SK-N-SH (cell line): ENCODE results near the gene BUD31. TPM values are rescaled to one million over a fixed set of nuclear protein-coding genes. Genes with fewer than 3 reads are reported as not detected.

Experiments used
- CTCF ChIA-PET: fragments of 300-600, 350-600 bp; formaldehyde crosslinking; extraction: SDS; loops from one replicate; lab custom pipeline; 2021; lab: Yijun Ruan, JAX
- POLR2A ChIA-PET: fragments of 350-600 bp; sonication (Branson Sonifier 250); formaldehyde crosslinking; extraction: SDS; loops from one replicate; lab custom pipeline; 2020; ENCODE audit warnings: antibody characterized with exemption, inconsistent platforms; lab: Yijun Ruan, JAX
- DNase-seq: peaks from one replicate; pipeline ENCODE4 v3.0.0; 2012
- H2AFZ ChIP-seq: fragments of 200-600 bp; sonication (generic); 2 replicates; pipeline ENCODE4 v1.8.1; 2016; ENCODE audit warnings: antibody characterized with exemption, mild to moderate bottlenecking, low read depth
- H3F3A ChIP-seq: fragments of 200-600 bp; sonication (generic); replicated peaks from 2 replicates; pipeline ENCODE3; 2016; ENCODE audit warnings: antibody characterized with exemption, mild to moderate bottlenecking; ENCODE audit not compliant: insufficient read depth
- H3K27ac ChIP-seq, 2 experiments: fragments of 200-500 bp in 1 of 2; fragments of 200-600 bp in 1 of 2; sonication (Bioruptor generic) in 1 of 2; sonication (generic), shearing (Covaris generic) in 1 of 2; 2 replicates each; pipeline versions ENCODE4 v1.5.1 to v1.6.1; 2014 to 2016; ENCODE audit warnings: low read depth in 2 of 2, inconsistent platforms in 1 of 2, low read length in 1 of 2, mild to moderate bottlenecking in 1 of 2, mixed read lengths in 1 of 2
- H3K27me3 ChIP-seq: fragments of 200-600 bp; sonication (generic), shearing (Covaris generic); 2 replicates; pipeline ENCODE4 v1.6.1; 2016; ENCODE audit warnings: mixed run types; ENCODE audit not compliant: insufficient read depth
- H3K36me3 ChIP-seq, 2 experiments: fragments of 200-500 bp in 1 of 2; fragments of 200-600 bp in 1 of 2; sonication (Bioruptor generic) in 1 of 2; sonication (generic) in 1 of 2; replicated peaks in 1 of 2; 2 replicates each; pipeline versions ENCODE3 to v1.5.1; 2014 to 2016; ENCODE audit warnings: low read length in 1 of 2, mild to moderate bottlenecking in 1 of 2; ENCODE audit not compliant: insufficient read depth in 2 of 2, control insufficient read depth in 1 of 2
- H3K4me1 ChIP-seq, 2 experiments: fragments of 200-500 bp in 1 of 2; fragments of 200-600 bp in 1 of 2; sonication (Bioruptor generic) in 1 of 2; sonication (generic), shearing (Covaris generic) in 1 of 2; 2 replicates each; pipeline versions ENCODE4 v1.5.1 to v1.6.1; 2014 to 2016; ENCODE audit warnings: low read depth in 1 of 2, low read length in 1 of 2, mixed run types in 1 of 2; ENCODE audit not compliant: insufficient read depth in 2 of 2, control insufficient read depth in 1 of 2
- H3K4me2 ChIP-seq: fragments of 200-600 bp; sonication (generic), shearing (Covaris generic); 2 replicates; pipeline ENCODE4 v1.6.1; 2017; ENCODE audit warnings: mixed run types
- H3K4me3 ChIP-seq, 2 experiments: fragments of 200-500 bp in 1 of 2; fragments of 200-600 bp in 1 of 2; sonication (Bioruptor generic) in 1 of 2; sonication (generic), shearing (Covaris generic) in 1 of 2; 2 replicates each; pipeline versions ENCODE4 v1.5.1 to v1.8.1; 2014 to 2016; ENCODE audit warnings: low read depth in 2 of 2, inconsistent platforms in 1 of 2, low read length in 1 of 2, mild to moderate bottlenecking in 1 of 2, mixed read lengths in 1 of 2, moderate library complexity in 1 of 2
- H3K79me2 ChIP-seq: fragments of 200-600 bp; sonication (generic); 2 replicates; pipeline ENCODE4 v1.8.1; 2017; ENCODE audit warnings: mild to moderate bottlenecking; ENCODE audit not compliant: insufficient read depth
- H3K9ac ChIP-seq: fragments of 200-600 bp; sonication (generic); 2 replicates; pipeline ENCODE4 v1.6.1; 2017; ENCODE audit warnings: mixed run types
- H3K9me2 ChIP-seq: fragments of 200-600 bp; sonication (generic); 2 replicates; pipeline ENCODE4 v1.6.1; 2017; ENCODE audit warnings: mixed run types
- H3K9me3 ChIP-seq: fragments of 200-600 bp; sonication (generic); 2 replicates; pipeline ENCODE4 v1.6.1; 2017; ENCODE audit warnings: mixed run types, mild to moderate bottlenecking, moderate library complexity
- H4K20me1 ChIP-seq: fragments of 200-600 bp; sonication (generic); 2 replicates; pipeline ENCODE4 v1.6.1; 2017; ENCODE audit warnings: mild to moderate bottlenecking, mixed run types; ENCODE audit not compliant: insufficient read depth
- CHD2 ChIP-seq: fragments of 150-350 bp; IDR thresholded peaks from 2 replicates; pipeline ENCODE4 v1.6.1; 2018; ENCODE audit warnings: low read length; ENCODE audit not compliant: partially characterized antibody
- CTCF ChIP-seq: fragments of 200-600 bp; sonication (generic); IDR thresholded peaks from 2 replicates; pipeline ENCODE4 v1.6.1; 2017; ENCODE audit warnings: antibody characterized with exemption, mild to moderate bottlenecking, moderate library complexity
- ELF1 ChIP-seq: IDR thresholded peaks from 2 replicates; pipeline ENCODE4 v1.4.0; 2012
- GABPA ChIP-seq: IDR thresholded peaks from 2 replicates; pipeline ENCODE4 v1.4.0; 2012; ENCODE audit warnings: low read depth, mild to moderate bottlenecking
- GATA2 ChIP-seq: sonication (generic); formaldehyde crosslinking; IDR thresholded peaks from 2 replicates; pipeline ENCODE4 v1.5.0; 2020; ENCODE audit warnings: mild to moderate bottlenecking, missing genetic modification reagents
- IRF3 ChIP-seq: fragments of 150-350 bp; IDR thresholded peaks from 2 replicates; pipeline ENCODE4 v1.6.1; 2016; ENCODE audit warnings: mild to moderate bottlenecking, low read depth, low read length
- JUND ChIP-seq: IDR thresholded peaks from 2 replicates; pipeline ENCODE4 v1.4.0; 2012
- POLR2AphosphoS5 ChIP-seq: IDR thresholded peaks from 2 replicates; pipeline ENCODE4 v1.6.1; 2012; ENCODE audit warnings: low read depth, low read length
- RAD21 ChIP-seq: IDR thresholded peaks from 2 replicates; pipeline ENCODE4 v1.6.1; 2012; ENCODE audit warnings: mild to moderate bottlenecking, low read length
- RCOR1 ChIP-seq: fragments of 150-350 bp; IDR thresholded peaks from 2 replicates; pipeline ENCODE4 v1.6.1; 2017; ENCODE audit warnings: antibody characterized with exemption, low read length
- RXRA ChIP-seq: IDR thresholded peaks from 2 replicates; pipeline ENCODE4 v1.4.0; 2012; ENCODE audit warnings: low read depth, mild to moderate bottlenecking, borderline replicate concordance
- TAF1 ChIP-seq: IDR thresholded peaks from 2 replicates; pipeline ENCODE4 v1.6.1; 2012; ENCODE audit warnings: low read depth, mild to moderate bottlenecking, low read length, moderate library complexity, borderline replicate concordance
- YY1 ChIP-seq: IDR thresholded peaks from 2 replicates; pipeline ENCODE4 v1.4.0; 2012; ENCODE audit warnings: low read depth, mild to moderate bottlenecking
- WGBS: methylation state at CpG from one replicate; pipeline ENCODE4 v1.1.6; 2017; ENCODE audit warnings: low lambda C conversion rate; 5-methylcytosine and 5-hydroxymethylcytosine counted together
- polyA plus RNA-seq, 3 experiments: library from polyadenylated mRNA; depleted of rRNA; stranded (reverse); fragments of >200 nt; gene quantifications; 2 replicates each; pipeline ENCODE4 v1.2.3, GENCODE V29; 2012

The BUD31 gene
- polyA plus RNA-seq, 1 of the 3 experiments (the other 2 are of a cell fraction), result 162 TPM

GRCh38 chr7:99447943-99448342 is 39.2 kb downstream of the BUD31 start:
- no peak overlapping the region for H3K4me3 ChIP-seq
- ChIA-PET CTCF (interaction anchor here (0.5 kb wide), 1 partner anchor 16 kb away, joined by 3 read pairs; no protein-coding TSS in a partner anchor), POLR2A (no interaction called here)
- H3F3A ChIP-seq, result peaks cover 9% of the 10 kb centered on the region
- no peak overlapping the region for H3K4me2 ChIP-seq
- H3K27ac ChIP-seq, result no peak overlapping the region
- H3K79me2 ChIP-seq, result peaks cover 25% of the 10 kb centered on the region; the same call in 1 of the 2 replicates
- TF ChIP-seq CTCF (peak; percentile 33; the same call in 1 of the 2 replicates), CHD2 (no peak), ELF1 (no peak)
- peaks cover 81 to 84% of the 10 kb centered on the region in 2 experiments for H3K36me3 ChIP-seq
- DNase-seq, result no peak
- no peaks in the 10 kb centered on the region for H3K4me1 ChIP-seq
- H3K9ac ChIP-seq, result no peak overlapping the region
- H3K9me2 ChIP-seq, result no peaks in the 10 kb centered on the region
- no peaks in the 10 kb centered on the region for H3K9me3 ChIP-seq
- 89% methylated on average over 10 of the region's 10 CpGs for WGBS
- H2AFZ ChIP-seq, result no peak overlapping the region
- no peaks in the 10 kb centered on the region for H3K27me3 ChIP-seq
- peaks cover 8% of the 10 kb centered on the region; the same call in 1 of the 2 replicates for H4K20me1 ChIP-seq

- Histone ChIP-seq H2AFZ (no peak overlapping the region), H3F3A (peaks cover 9% of the 10 kb centered on the region), H3K36me3 (peaks cover 84 to 85% of the 10 kb centered on the region in 2 experiments), H4K20me1 (peaks cover 8% of the 10 kb centered on the region; the same call in 1 of the 2 replicates), H3K27me3 (no peaks in the 10 kb centered on the region), H3K9me2 (no peaks in the 10 kb centered on the region), H3K27ac (no peak overlapping the region), H3K4me1 (no peaks in the 10 kb centered on the region), H3K9ac (no peak overlapping the region), H3K9me3 (no peaks in the 10 kb centered on the region), H3K4me3 (no peak overlapping the region), H3K4me2 (no peak overlapping the region), H3K79me2 (peaks cover 16% of the 10 kb centered on the region; the same call in 1 of the 2 replicates)
- CTCF ChIA-PET, result interaction anchor here (0.6 to 1.3 kb wide), 3 partner anchors 12 to 50 kb away, joined by 3 read pairs; no protein-coding TSS in a partner anchor
- 79% methylated on average over 10 of the region's 10 CpGs for whole genome bisulfite sequencing
- TF ChIP-seq RXRA (no peak), GATA2 (CRISPR knock-in tag) (no peak), JUND (no peak), GABPA (no peak), POLR2AphosphoS5 (no peak), IRF3 (no peak), YY1 (no peak), RCOR1 (no peak), TAF1 (no peak), RAD21 (no peak)
- POLR2A ChIA-PET, result interaction anchor here (1.4 kb wide), 1 partner anchor 10 kb away, joined by 6 read pairs; the partner anchor contains the start of genes CPSF4 and PTCD1
- DNase-seq, result no peak
Measured at GRCh38 chr7:99448855-99449254, 40.1 kb downstream of the BUD31 start.
